ENCODE data around the gene ITPR3.

ITPR3 gene

DNA sequence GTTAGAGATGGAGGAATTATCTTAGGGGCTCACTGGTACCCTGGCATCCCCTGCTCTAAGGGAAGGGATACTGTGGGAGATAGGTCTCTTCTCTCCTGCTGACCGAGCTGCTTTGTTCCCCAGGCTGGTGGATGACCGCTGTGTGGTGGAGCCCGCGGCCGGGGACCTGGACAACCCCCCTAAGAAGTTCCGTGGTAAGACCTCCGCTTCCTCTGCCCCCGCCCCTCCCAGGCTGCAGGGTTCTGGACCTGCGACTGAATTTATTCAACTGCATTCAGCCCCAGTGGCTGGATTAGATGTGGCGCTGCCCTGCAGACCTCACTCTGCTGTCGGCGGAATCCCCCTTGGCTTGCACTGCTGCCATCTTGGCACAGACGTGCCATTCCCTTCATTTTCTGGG is 19.2 kb downstream of the ITPR3 start:
- no peak for DNase-seq

- DNase-seq = no peak
These were observed 20.0 kb downstream of the ITPR3 start for GRCh38 chr6:33641144-33641543.

GRCh38 chr6:33641602-33642001 is 20.5 kb downstream of the ITPR3 start:
- DNase-seq = no peak

- no peak for DNase-seq
These were observed 21.8 kb downstream of the ITPR3 start for GRCh38 chr6:33642897-33643296.

GRCh38 chr6:33651403-33651802 is 30.3 kb downstream of the ITPR3 start:
- DNase-seq = no peak

DNA sequence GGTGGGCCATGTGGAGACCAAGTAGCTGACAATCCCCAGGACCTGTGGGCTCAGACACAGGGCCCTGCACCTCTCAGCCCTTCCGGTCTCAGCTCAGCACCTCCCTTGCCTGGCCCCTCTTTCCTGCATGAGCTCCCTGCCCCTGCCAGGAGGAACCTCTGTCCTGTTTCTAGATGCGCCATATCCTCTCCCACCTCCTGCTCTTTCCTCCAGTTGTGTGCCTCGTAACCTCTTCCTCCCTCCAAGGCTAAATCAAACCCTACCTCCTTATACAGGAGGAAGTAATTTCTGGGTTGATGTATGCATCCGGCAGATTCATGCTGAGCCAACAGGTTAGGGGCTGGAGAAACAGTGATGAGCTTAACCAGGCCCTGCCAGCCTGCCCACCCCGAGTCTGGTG is 30.9 kb downstream of the ITPR3 start:
- no peak for DNase-seq

DNA sequence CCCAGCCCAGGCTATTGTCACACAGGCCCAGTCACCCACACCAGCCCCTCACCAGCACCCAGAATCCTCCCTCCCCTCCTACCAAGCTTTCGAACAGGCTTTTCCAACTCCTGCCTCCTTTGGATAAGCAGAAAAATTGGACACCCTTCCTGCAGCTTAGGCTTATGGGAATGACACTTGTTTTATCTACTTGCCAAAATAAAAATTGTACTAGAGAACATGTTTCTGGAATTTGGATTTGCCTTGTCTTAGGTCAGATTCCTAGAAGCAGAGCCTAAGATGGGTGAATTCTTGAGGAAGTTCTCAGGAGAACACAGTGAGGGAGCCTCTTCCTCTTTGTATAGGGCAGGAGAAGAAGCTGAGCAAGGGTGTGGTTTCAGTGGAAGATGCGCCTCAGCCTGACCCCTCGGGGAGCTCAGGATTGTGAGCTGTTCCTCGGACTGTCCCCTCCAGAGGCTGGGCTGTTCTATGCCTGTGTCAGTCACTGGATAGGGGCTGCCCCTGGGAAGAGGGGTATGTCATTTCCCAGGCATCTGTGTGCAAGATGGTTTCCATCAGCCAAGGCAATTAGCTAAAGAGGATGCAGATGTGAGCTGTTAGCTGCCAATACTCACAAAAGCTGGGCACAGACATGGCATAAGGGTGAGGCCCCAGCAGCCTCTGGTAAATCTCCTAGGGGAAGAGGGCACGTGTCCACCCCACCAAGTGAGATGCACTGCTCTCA is 33.9 kb downstream of the ITPR3 start:
- DNase-seq = no peak

DNA sequence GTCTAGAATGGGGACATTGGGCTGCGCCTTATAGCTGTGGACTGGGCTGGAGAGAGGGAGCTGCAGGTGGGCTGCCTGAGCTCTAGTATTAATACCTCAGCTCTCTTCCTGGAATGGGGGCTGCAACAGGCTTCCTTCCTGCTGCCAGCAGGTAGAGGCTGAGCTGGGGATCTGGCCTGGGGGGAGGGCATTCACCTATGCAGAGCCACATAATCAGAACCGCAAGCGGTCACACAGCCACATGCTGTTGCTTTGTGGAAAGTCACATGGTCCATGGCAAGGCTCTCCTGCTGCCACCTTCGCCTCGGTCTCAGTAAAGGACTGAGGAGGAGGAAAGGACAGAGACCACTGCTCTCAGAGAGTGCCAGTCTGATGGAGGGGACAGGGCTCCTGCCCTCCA is 35.7 kb downstream of the ITPR3 start:
- no peak for DNase-seq

DNA sequence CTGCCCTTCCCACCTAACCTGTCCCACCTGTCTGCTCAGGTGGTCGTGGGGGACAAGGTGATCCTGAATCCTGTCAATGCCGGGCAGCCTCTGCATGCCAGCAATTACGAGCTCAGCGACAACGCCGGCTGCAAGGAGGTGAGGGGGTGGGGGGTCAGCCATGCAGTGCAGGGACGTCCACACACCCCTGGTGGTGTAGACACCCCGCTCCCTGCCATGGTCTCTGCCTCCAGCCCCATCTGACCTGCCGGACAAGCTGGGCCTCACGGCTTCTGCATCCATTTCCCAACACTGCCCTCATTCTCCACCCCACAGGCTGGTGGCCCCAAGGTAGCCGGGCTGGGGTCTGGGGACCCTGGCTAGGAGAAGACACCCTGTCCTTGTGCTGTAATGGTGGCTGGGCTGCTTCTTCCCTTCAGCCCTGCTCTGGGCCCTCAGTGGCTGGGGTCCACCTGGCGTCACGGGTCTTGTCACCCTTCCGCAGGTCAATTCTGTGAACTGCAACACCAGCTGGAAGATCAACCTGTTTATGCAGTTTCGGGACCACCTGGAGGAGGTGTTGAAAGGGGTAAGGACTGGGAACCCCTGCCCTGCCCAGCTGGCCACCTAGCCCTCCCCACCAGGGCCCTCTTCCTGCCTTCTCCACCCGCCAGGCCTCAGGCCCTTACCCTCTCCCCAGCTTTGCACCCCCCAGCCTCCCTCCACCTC is 38.0 kb downstream of the ITPR3 start:
- no peak for DNase-seq

- DNase-seq = no peak
These were observed 38.9 kb downstream of the ITPR3 start for GRCh38 chr6:33659986-33660385.

DNA sequence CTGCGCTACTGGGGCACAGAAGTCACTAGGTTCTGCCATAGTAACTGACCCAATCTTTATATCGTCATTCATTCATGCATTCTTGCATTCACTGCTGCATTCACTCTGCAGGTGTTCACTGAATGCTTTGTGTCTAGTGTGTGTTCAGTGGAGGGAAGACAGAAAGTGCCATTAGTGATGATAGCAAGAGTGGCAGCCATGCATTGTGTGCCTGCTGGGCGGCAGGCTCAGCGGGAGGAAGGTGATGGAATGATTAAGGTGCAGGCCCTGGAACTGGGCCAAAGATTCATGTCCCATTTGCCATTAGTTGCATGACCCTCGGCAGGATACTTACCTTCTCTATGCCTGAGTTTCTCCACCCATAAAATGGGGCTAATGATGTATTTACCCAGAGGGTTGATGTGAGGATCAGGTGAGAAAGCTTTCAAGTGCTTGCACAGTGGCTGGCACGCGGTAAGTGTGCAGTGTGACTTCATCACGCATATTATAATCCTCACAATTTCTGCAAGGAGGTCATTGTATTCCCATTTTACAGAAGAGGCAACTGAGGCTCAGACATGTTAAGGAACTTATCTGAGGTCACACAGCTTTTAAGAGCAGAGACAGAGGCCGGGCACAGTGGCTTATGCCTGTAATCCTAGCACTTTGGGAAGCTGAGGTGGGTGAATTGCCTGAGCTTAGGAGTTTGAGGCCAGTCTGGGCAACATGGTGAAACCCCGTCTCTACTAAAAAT is 40.1 kb downstream of the ITPR3 start:
- DNase-seq = no peak

DNA sequence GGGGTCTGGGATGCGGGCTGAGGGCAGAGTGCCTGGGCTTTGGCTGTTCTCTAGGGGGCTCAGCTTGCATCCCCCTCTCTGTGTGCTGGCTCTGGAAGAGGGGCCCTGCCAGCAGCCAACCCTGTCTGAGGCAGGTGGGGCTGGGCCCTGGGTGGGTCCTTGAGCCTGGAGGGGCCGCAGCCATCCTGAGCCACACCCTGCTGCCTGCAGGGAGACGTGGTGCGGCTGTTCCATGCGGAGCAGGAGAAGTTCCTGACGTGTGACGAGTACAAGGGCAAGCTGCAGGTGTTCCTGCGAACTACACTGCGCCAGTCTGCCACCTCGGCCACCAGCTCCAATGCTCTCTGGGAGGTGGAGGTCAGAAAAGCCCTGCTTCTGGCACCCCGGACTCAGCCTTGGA is 41.2 kb downstream of the ITPR3 start:
- DNase-seq = no peak

GRCh38 chr6:33663028-33663427 is 41.9 kb downstream of the ITPR3 start:
- no peak for DNase-seq

DNA sequence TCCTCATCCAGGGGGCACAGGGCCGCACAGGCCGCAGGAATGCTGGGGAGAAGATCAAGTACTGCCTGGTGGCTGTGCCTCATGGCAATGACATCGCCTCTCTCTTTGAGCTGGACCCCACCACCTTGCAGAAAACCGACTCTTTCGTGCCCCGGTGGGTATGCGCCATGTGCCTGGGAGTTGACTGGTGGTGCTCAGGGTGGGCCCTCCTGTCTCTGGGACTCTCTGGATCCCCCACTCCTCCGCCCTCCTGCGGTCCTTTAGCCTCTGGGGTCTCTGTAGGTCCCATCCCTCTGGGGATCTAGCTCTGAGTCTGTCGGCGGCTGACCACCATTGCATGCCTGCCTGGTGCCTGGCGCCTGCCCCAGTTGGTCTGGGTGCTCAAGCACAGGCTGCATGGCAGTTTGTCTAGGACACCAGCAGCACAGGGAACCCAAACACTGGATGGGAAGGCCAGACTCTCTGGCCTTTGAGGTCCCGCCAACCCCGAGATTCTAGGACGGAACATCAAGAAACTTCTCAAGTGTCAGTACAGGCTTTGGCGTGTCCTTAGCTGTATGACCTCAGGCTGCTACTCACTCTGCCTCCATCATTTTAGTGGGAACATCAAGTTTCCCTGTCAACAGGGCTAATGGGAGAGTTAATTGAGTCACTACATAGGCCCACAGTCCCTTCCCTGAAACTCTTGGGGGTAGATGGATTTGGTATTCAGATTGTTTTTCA is 42.8 kb downstream of the ITPR3 start:
- no peak for DNase-seq

- DNase-seq = no peak
These were observed 43.5 kb downstream of the ITPR3 start for GRCh38 chr6:33664506-33665057.

DNA sequence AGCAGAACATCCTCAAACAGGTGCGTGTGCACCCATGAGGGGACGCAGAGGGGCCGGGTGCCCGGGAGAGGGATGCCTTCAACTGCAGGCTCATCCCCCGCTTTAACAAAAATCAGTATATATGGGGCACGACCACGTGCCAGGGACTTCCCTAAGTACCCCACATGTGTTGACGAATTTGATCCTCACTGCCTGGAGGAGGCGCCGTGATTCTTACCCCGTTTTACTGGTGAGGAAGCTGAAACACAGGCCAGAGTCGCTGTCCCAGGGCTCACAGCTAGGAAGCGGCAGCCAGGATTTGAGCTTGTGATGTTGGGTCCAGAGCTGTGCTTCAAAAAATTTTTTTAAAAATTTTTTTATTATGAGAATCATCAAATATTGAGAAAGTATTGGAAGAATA is 44.8 kb downstream of the ITPR3 start:
- no peak for DNase-seq

DNA sequence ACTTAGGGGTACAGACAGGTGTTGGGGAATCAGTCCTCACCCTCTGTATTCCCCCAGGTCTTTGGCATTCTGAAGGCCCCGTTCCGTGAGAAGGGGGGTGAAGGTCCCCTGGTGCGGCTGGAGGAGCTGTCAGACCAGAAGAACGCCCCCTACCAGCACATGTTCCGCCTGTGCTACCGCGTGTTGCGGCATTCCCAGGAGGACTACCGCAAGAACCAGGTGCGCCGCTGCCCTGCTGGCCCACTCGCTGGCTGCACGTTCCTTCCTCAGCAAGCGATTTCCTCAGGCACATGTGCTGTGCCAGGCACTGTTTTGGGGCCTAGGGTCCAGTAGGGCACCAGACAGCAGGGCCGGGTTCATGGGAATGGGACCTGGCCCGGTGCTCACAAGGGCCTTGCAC is 46.0 kb downstream of the ITPR3 start:
- no peak for DNase-seq

GRCh38 chr6:33667776-33668175 is 46.7 kb downstream of the ITPR3 start:
- DNase-seq = no peak

GRCh38 chr6:33668328-33668727 is 47.2 kb downstream of the ITPR3 start:
- DNase-seq = no peak

DNA sequence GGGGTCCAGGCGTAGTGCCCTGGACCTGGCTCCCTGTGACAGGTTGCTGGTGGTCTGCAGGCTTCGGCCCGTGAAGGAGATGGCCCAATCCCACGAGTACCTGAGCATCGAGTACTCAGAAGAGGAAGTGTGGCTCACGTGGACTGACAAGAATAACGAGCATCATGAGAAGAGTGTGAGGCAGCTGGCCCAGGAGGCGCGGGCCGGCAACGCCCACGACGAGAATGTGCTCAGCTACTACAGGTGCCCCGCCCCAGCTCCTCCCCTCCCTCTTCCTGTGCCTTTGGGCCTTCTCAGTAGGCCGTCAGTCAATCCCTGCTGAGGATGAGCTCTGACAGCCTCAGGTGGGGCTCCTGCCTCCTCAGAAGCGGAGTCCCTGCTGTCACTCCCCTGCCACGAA is 47.8 kb downstream of the ITPR3 start:
- DNase-seq = no peak

DNA sequence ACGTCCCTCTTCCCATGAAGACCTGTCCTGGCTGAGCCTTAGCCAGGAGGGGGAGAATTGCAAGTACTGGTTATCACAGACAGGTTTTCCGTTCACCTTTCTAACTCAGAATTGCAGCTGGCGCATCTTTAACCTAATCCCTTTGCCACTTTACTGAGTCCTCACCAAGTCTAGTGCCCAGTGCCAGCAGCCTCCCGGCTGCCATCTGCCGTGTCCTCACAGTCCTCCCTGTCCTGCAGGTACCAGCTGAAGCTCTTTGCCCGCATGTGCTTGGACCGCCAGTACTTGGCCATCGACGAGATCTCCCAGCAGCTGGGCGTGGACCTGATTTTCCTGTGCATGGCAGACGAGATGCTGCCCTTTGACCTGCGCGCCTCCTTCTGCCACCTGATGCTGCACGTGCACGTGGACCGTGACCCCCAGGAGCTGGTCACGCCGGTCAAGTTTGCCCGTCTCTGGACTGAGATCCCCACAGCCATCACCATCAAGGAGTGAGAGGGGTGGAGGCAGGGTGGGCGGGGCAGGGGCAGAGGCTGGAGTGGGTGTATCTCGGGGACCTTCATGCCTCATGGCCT is 49.1 kb downstream of the ITPR3 start:
- no peak for DNase-seq

DNA sequence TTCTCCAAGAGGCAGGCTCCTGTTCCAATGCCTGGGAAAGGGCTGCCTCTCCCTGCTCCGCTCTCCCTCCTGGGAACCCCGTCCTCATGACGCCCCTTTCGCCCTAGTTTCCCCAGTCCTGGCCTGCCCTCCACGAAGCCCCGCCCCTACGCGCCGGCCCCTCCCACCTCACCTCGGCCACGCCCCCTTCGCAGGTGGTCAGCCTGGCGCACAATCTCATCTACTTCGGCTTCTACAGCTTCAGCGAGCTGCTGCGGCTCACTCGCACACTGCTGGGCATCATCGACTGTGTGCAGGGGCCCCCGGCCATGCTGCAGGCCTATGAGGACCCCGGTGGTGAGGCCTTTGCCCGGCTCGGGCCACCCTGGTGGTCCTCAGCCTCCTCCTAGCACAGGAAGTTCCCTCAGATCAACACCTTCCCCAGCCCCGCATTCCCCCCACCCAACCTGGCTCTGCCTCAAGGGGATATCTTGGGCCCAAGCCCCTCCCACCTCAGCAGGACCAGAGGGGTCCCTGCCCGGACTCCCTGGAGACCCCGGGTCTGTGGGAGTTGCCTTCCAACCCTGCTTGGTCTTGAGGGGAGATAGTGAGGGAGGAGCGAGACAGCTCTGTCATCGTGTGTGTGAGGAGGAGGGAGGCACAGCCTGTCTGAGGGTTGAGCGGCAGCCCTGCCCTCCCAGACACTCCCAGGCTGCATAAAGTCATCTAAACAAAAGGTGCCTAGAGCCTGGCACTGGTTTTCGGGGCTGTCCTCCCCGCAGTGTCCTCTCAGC is 50.0 kb downstream of the ITPR3 start:
- no peak for DNase-seq
